Measurements from ENCODE around the gene MACROD2.

- TF ChIP-seq CTCF (IDR thresholded peaks at IDR 0.05; ENCODE audit: insufficient read depth, low read length, poor library complexity, severe bottlenecking): no peak
- no peak for TF ChIP-seq EZH2phosphoT487 (conservative IDR thresholded peaks at IDR 0.05; ENCODE audit: low read length)
These were observed 2069.8 kb downstream of the MACROD2 start for GRCh38 chr20:16064989-16065707.
